Large intestine (tissue), 3 donors: ENCODE results near the gene PRR5. TPM values are rescaled to one million over a fixed set of nuclear protein-coding genes. Genes with fewer than 3 reads are reported as not detected.

ENCODE experiments used
- DNase-seq, 2 donors: peaks; one replicate each; pipeline versions ENCODE4 v3.0.0 to v3.0.0-alpha.2; 2013
- H3K27ac ChIP-seq: one replicate; pipeline ENCODE4 v1.5.1; 2013; ENCODE audit warnings: low read length
- H3K27me3 ChIP-seq: 2 replicates; pipeline ENCODE4 v1.6.1; 2013; ENCODE audit warnings: low read length; ENCODE audit not compliant: control insufficient read depth, insufficient read depth
- H3K36me3 ChIP-seq: 2 replicates; pipeline ENCODE4 v1.6.1; 2013; ENCODE audit warnings: low read length; ENCODE audit not compliant: control insufficient read depth, insufficient read depth
- H3K4me1 ChIP-seq: one replicate; pipeline ENCODE4 v1.6.1; 2013; ENCODE audit warnings: low read length; ENCODE audit not compliant: control insufficient read depth, insufficient read depth
- H3K4me3 ChIP-seq: one replicate; pipeline ENCODE4 v1.5.1; 2013; ENCODE audit warnings: low read length
- H3K9me3 ChIP-seq: one replicate; pipeline ENCODE4 v1.6.1; 2013; ENCODE audit warnings: mild to moderate bottlenecking, low read depth, low read length, moderate library complexity; ENCODE audit not compliant: control insufficient read depth
- WGBS: methylation state at CpG from one replicate; pipeline ENCODE4 v1.1.5; 2013; ENCODE audit warnings: low lambda C conversion rate; ENCODE audit not compliant: insufficient coverage; 5-methylcytosine and 5-hydroxymethylcytosine counted together
- polyA plus RNA-seq: library from polyadenylated mRNA; unstranded; fragments of 120-200 nt; gene quantifications from one replicate; pipeline ENCODE4 v1.2.1, GENCODE V29; 2013

The PRR5 gene
- polyA plus RNA-seq, 1 donor = 44.5 TPM

DNA sequence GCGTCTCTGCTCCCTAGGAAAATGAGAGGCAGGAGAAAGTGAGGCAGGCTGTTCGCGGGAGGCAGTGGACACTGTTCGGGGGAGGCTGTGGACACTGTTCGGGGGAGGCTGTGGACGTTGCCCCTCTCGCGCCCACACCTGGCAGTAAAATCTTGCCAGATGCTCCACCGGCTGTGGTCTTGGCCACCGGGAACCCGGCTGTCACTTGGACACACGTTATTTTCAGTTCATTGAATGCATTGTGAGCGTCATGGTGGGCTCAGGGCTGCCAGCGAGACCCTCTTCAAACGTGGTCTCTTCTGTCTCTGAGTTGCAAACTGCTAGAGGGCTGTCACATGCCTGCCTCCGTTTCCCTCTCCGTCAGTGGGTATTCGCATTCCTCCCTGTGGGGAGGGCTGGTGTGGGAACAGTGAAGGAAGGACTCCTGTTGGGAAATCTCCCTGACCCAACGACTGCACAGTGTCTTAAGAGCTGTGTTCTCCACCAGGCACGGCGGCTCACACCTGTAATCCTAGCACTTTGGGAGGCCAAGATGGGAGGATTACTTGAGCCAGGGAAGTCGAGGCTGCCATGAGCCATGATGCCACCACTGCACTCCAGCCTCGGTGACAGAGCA, 1.4 kb downstream of the PRR5 start:
- Histone ChIP-seq H3K27me3 (no peaks in the 10 kb centered on the region), H3K4me3 (peak overlapping the region; percentile 54), H3K36me3 (peaks cover 13% of the 10 kb centered on the region), H3K4me1 (peaks cover 33% of the 10 kb centered on the region), H3K27ac (peak overlapping the region; percentile 16), H3K9me3 (no peaks in the 10 kb centered on the region)
- WGBS = no CpG with 5 or more reads among the region's 23 CpGs
- DNase-seq = no peak

DNA sequence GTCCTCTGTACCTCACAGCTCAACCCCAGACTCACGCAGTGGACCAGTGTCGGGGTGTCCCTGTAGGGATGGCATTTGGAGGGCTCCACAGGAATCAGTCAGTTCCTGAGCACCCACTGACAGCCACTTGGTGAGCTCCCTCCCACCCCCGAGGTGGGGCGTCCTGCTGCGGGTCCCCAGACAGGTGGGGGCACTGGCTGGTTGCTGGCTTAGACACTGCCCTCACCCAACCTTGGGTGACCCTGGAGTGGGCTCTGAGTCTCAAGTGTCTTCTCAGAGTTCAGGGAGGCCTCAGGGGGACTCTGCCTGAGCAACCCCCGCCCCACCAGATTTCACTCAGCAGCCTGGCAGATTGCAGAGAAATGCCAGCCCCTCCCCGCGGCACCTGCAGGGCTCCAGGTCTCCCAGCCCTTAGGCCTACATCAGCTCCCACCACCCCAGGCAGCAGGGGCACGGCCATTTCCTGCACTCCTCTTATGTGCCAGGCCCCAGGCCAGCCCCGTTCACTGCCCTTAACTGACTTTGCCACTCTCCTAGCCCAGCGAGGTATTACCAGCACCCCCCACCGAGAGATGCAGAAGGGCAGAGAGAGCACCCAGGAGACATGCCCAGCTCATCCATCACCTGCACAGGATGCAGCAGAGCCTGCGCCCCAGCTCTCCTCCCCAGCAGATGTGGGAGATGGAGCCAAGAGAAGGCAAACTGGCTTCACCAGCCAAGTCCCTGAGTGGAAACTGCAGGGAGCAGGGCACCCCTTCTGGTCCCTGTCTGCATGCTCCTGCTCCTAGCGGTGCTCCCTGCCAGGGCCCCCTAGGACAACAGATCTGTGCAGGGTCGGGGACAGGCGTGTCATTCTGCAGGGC, 2.4 kb downstream of the PRR5 start:
- DNase-seq = no peak
- Histone ChIP-seq H3K36me3 (peaks cover 14% of the 10 kb centered on the region), H3K27ac (no peak overlapping the region), H3K4me1 (peaks cover 24% of the 10 kb centered on the region), H3K9me3 (no peaks in the 10 kb centered on the region), H3K4me3 (no peak overlapping the region), H3K27me3 (no peaks in the 10 kb centered on the region)
- no CpG with 5 or more reads among the region's 16 CpGs for WGBS

DNA sequence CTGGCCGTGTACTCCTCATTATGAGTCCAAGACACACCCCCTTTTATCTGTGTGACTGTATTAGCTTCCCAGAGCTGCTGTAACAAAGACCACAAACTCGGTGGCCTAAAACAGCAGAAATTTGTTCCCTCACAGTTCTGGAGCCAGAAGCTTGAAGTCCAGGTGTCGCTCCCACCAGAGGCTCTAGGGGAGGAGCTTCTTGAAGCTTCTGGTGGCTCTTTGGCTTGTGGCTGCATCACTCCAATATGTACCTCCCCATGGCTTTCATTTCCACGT, 3.0 kb downstream of the PRR5 start:
- Histone ChIP-seq H3K4me1 (peaks cover 23% of the 10 kb centered on the region), H3K9me3 (no peaks in the 10 kb centered on the region), H3K36me3 (peaks cover 14% of the 10 kb centered on the region), H3K27ac (no peak overlapping the region), H3K4me3 (no peak overlapping the region), H3K27me3 (no peaks in the 10 kb centered on the region)
- 86% methylated on average over 1 of the region's 4 CpGs for WGBS
- no peak for DNase-seq

DNA sequence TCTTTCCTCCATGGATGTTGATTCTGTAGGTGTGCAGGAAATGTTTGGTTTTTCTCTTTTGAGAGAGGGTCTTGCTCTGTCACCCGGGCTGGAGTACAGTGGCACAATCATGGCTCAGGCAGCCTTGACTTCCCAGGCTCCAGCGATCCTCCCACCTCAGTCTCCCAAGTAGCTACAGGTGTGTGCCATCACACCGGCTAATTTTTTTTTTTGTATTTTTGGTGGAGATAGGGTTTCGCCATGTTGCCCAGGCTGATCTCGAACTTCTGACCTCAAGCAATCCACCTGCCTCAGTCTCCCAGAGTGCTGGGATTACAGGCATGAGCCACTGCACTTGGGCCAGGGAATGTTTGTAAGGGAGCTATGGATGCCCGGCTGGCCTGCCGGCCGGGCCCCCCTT, 4.5 kb downstream of the PRR5 start:
- no peaks in the 10 kb centered on the region for H3K9me3 ChIP-seq
- WGBS = no CpG with 5 or more reads among the region's 8 CpGs
- H3K4me1 ChIP-seq = peaks cover 33% of the 10 kb centered on the region
- H3K36me3 ChIP-seq = peaks cover 14% of the 10 kb centered on the region
- no peak overlapping the region for H3K27ac ChIP-seq
- DNase-seq = no peak
- no peak overlapping the region for H3K4me3 ChIP-seq
- no peaks in the 10 kb centered on the region for H3K27me3 ChIP-seq

DNA sequence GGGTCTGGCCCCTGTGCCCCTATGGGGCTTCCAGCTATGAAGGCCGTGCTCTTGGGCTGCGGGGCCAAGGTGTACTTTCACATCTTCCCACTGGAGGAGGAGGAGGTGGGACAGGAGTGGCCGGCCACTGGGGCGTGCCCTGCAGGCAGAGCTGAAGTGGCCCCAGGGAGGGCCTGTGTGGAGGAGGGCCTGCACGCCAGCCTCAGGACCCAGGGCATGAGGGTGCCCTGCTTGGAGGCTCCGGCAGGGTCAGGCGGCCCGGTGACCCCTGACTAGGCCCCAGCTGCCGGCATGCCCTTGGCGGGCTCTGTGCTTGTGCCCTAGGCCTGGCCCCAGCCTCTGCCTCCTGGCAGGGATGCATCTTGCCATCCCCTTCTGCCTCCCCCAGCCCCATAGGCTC, 5.2 kb downstream of the PRR5 start:
- no CpG with 5 or more reads among the region's 10 CpGs for WGBS
- DNase-seq = no peak
- H3K4me3 ChIP-seq = no peak overlapping the region
- H3K27ac ChIP-seq = no peak overlapping the region
- no peaks in the 10 kb centered on the region for H3K9me3 ChIP-seq
- H3K36me3 ChIP-seq = peaks cover 14% of the 10 kb centered on the region
- no peaks in the 10 kb centered on the region for H3K27me3 ChIP-seq
- H3K4me1 ChIP-seq = peaks cover 31% of the 10 kb centered on the region

DNA sequence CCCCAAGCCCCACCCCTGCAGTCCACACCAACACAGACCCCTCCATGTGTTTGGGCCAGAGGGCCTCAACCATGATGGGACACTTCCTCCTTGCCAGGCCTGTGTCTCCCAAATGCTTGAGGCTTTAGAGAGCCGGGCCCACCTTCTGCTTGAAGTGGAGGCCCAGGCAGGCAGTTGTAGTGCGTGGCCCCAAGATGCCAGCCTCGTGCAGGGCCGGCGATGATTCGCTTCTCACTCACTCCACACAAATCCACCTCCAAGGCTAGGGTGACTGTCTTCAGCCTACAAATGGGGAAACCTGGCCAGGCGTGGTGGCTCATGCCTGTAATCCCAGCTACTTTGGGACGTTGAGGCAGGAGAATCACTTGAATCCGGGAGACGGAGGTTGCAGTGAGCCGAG, 5.7 kb downstream of the PRR5 start:
- H3K27ac ChIP-seq = no peak overlapping the region
- no peak for DNase-seq
- H3K36me3 ChIP-seq = peaks cover 15% of the 10 kb centered on the region
- H3K4me3 ChIP-seq = no peak overlapping the region
- no peaks in the 10 kb centered on the region for H3K27me3 ChIP-seq
- H3K4me1 ChIP-seq = peaks cover 31% of the 10 kb centered on the region
- no CpG with 5 or more reads among the region's 11 CpGs for WGBS
- H3K9me3 ChIP-seq = no peaks in the 10 kb centered on the region

DNA sequence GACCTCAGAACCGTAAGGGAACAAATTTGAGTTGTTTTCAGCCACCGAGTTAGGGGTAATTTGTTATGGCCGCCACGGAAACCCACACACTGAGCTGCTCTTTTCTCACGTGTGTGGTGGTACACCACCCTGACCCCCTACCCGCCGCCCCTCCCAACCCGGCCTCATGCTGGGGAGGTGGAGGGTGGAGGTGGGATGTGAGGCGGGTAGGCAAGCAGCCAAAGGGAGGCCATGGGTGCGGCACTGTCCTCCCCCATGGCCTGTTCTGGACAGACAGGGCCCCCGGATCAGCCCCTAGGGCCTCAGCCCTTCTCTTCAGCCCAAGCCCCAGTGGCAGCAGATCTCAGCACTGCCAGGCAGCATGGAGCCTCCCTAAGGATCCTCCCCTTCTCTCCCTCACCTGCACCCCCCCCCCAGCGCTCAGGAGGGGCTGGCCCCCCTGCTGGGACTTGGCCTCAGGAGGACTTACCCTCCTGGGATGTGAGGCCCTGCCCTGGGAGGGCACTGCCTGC, 7.9 kb downstream of the PRR5 start:
- H3K27me3 ChIP-seq = no peaks in the 10 kb centered on the region
- H3K4me1 ChIP-seq = peaks cover 26% of the 10 kb centered on the region
- no peak overlapping the region for H3K4me3 ChIP-seq
- H3K36me3 ChIP-seq = peaks cover 14% of the 10 kb centered on the region
- H3K27ac ChIP-seq = no peak overlapping the region
- H3K9me3 ChIP-seq = no peaks in the 10 kb centered on the region
- DNase-seq = no peak
- WGBS = no CpG with 5 or more reads among the region's 12 CpGs

DNA sequence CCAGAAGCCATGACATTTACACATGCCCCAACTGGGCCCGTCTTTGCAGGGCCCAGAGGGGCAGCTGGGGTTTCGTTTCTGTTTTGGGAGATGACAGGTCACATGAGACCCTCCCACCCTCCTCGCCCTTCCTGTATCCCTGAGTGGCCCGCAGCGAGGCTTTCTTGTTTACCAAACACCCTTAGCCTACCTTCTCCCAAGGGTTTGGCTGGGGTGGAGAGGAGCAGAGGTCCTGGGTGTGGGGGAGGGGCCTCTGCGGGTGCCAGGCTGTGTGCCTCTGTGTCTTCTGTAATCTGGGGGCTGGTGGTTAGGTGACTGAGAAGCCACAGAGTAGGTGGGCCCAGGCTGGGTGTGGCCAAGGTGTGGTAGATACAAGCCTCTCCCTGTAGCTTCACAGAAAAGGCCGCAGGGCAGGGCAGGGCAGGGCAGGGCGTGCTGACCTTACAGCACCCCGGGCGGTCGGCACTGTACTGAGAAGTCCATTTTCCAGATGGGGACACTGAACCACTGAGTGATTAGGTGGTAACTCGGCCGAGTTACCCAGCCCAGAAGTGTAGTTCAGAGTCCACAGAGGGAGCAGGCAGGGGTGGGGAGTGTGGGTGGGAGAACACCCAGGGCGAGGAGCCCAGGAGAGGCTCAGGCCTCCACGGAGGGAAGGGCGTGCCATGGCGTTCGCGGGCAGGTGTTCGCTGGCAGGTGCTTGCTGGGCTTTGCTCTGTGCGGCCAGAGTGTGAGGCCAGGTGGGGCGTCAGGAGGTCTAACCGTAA, 8.7 kb downstream of the PRR5 start:
- Histone ChIP-seq H3K4me1 (peaks cover 26% of the 10 kb centered on the region), H3K9me3 (no peaks in the 10 kb centered on the region), H3K4me3 (no peak overlapping the region), H3K27ac (peak overlapping the region; percentile 47), H3K27me3 (no peaks in the 10 kb centered on the region), H3K36me3 (peaks cover 17% of the 10 kb centered on the region)
- DNase-seq = peak; percentile 67 to 87
- no CpG with 5 or more reads among the region's 23 CpGs for WGBS

DNA sequence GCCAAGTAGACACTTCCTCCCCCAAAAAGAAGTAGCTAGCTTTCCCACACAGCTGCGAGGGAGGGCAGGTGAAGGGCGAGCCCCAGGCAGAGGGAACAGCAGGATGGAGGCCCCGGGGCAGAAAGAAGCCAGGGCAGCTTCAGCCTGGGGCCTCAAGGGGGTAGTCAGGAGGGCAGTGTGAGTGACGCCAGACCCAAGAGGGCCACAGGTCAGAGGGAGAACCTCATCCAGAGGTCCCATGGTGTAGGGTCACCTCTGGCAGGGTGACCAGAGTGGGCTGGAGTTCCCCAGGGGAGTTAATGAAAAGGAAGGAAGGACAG, 9.2 kb downstream of the PRR5 start:
- Histone ChIP-seq H3K36me3 (peaks cover 22% of the 10 kb centered on the region), H3K27ac (peak overlapping the region; percentile 47), H3K9me3 (no peaks in the 10 kb centered on the region), H3K4me3 (no peak overlapping the region), H3K27me3 (no peaks in the 10 kb centered on the region), H3K4me1 (peaks cover 26% of the 10 kb centered on the region)
- peak in 1 of 2 donors; percentile 42 for DNase-seq
- no CpG with 5 or more reads among the region's 4 CpGs for WGBS

DNA sequence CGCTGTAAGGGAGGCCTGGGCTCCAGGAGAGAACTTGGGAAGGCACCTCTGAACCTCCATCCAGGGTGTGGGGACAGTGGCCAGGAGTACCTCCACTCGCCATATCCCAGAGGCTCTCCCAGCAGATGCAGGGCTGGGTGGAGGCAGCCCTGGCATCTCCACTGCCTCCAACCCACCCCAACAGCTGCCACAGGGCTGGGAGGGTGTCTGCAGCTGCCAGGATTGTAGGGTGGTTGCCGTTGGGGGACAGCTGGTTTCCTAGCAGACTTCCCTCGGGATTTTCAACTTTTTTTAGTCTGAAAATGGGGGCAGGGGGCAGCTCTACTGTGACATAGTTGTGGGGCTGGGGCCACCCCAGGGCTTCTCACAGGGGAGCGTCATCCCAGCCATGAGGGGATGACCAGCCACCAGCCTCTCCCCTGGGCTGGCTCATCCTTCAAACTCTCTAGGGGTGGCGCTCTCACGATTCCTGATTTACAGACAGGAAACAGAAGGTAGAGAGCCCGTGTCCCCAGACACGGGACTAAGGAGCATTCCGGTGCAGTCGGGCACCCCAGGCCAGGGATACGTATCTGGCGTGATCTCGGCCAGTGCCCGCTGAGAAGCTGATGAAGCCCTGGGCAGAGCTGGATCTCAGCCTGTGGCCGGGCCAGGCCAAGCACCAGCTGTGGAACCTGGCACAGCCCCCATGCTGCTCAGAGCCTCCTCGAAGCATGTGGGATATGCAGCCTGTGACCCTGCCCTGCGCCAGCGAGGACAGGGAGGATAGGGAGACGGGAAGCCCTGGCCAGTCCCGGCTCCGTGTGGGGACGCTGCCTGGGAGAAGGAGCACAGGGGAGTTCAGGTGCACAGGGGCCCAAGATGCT, 9.9 kb downstream of the PRR5 start:
- 100% methylated on average over 1 of the region's 23 CpGs for WGBS
- Histone ChIP-seq H3K27me3 (no peaks in the 10 kb centered on the region), H3K36me3 (peaks cover 26% of the 10 kb centered on the region), H3K4me3 (no peak overlapping the region), H3K27ac (peak overlapping the region; percentile 47), H3K4me1 (peaks cover 23% of the 10 kb centered on the region), H3K9me3 (no peaks in the 10 kb centered on the region)
- no peak for DNase-seq
